HG02840 (cell line): ENCODE data around the gene NLRP6.

Source experiments
- ATAC-seq: cut with Tn5 transposase; IDR thresholded peaks from one replicate; pipeline ENCODE4 v1.9.1; 2021; ENCODE audit warnings: mild to moderate bottlenecking, moderate library complexity, moderate number of reproducible peaks; ENCODE audit not compliant: unreplicated experiment, low FRiP score

The NLRP6 gene

DNA sequence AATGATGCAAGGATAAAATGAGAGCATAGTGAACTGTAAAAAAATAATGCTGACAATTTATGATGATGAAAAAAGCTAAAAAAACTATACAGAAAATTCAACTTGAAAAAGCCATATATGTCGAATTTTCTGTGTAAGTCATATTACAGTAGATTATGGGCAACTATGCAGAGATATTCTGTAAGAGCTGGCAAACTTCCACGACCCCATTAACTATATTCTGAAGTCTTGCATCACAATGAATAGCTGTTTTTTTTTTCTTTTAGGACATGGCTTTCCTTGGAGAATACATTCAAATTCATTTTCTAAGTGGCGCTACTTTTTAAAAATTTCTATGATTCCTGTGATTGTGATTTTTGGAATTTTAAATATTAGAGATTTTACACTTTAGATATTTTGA, 23.0 kb upstream of the NLRP6 start:
- no peak for ATAC-seq

DNA sequence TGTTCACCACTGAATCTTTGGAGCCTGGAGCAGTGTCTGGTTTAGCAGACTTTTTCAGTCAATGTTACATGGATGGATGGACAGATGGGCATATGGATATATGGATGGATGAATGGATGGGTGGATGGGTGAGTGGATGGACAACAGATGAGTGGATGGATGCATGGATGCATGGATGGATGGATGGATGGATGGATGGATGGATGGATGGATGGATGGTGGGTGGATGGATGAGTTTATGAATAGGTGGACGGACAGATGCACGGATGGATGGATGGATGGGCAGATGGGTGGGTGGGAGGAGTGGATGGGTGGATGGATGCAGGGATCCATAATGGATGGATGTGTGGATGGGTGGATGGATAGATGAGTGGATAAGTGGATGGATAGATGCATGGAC, 22.4 kb upstream of the NLRP6 start:
- no peak for ATAC-seq

DNA sequence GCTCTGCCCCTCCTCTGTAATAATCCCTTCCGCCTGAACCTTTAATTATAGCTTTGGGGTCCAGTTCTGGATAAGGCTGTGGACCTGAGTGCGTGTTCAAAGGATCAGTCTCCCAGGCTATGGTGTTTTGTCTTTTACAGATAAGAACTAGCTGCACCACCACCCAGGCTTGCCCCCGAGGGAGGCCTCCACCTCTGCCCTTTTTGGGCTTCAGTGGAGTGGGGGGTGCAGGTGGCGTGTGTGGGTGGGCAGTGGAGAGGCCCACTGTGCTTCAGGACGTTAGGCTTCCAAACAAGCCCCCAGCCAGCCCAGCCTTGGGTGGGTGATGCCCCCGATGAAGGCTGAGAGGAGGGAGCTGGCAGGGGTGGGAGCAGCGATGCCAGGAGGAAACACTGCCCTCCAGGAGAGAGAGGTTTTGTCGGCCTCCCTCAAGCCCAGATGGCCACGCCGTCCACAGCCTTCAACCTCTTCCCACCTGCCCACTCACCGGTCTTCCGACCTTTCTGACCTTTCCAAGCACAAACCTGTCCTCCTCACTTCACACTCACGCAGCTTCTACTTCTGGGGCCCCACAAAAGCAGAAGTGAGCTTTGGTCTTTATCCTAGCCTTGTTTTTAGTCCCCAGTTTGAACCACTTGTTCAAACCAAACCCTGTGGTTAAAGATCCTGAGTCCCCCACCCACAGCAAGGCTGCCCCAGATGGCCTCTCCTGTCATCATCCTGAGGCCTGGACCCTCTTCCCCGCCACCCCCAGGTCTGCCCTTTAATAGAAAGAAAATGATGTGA, 21.1 kb upstream of the NLRP6 start:
- ATAC-seq, result no peak

GRCh38 chr11:257766-258493, 20.3 kb upstream of the NLRP6 start:
- ATAC-seq, result no peak

DNA sequence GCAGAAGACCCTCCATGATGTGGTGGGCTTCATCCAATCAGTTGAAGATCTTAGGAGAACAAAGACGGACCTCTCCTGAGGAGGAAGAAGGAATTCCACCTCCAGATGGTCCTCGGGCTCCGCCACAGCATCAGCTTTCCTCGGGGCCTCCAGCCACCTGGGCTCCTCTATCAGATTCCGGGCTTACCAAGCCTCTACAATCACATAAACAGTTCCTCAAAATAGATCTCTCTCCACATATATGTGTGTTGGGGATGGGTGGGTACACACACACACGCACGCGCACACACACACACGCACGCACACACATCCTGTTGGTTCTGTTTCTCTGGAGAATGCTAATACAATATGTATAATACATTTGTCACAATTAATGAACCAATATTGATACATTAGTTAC, 18.8 kb upstream of the NLRP6 start:
- ATAC-seq, result no peak

DNA sequence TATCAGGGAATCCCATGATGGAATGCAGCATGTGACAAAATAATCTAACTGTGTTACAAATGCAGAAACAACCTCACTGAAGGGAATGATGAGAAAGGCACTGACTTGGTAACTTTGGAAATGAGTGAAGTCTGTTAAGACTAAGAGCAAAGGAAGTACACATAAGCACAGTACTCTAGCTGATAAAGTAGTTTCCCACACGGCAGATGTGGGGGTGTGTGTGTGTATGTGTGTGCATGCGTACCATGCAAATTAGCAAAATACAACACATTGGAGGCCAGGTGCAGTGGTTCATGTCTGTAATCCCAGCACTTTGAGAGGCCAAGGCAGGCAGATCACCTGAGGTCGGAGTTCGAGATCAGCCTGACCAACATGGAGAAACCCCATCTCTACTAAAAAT, 16.6 kb upstream of the NLRP6 start:
- ATAC-seq, result no peak

GRCh38 chr11:266676-267439, 11.3 kb upstream of the NLRP6 start:
- no peak for ATAC-seq

- no peak for ATAC-seq
Measured at GRCh38 chr11:267491-267994, 10.7 kb upstream of the NLRP6 start.

DNA sequence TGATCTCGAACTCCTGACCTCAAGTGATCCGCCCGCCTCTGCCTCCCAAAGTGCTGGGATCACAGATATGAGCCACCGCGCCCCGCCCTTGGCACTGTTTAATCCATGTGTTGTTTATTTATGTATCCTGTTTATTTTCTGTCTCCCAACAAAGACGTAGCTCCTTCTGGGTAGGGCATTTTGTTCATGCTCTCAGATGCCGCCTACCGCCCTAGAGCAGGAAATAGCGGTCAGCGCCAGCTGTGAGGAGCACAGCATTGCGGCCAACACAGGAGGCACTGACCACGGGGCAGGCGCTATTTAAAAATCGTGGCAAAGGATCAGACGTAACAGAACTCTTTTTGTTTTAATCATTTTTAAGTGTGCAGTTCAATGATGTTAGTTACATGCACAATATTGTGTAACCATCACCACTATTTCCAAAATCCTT, 9.5 kb upstream of the NLRP6 start:
- ATAC-seq, result peak; percentile 37

GRCh38 chr11:269146-269890, 8.9 kb upstream of the NLRP6 start:
- ATAC-seq, result peak; percentile 73

- no peak for ATAC-seq
Measured at GRCh38 chr11:270451-271318, 7.5 kb upstream of the NLRP6 start.

DNA sequence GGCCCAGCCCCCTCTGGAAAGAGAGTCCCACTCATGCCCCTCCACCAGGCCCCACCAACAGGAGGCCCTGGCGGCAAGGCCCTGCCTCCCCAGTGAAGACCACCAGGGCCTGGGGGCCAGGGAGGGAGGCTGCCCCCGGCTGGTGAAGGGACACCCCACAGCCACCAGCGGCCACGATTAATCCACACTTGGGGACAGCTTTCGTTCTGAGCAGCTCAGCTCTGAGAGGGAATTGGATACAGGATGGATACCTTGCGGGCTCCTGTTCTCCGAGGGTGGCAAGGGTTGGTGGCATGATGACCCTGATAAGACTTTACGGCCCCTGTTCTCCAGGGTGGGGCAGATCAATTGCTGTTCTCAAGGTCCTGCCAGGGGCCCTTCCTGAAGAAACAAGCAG, 6.9 kb upstream of the NLRP6 start:
- no peak for ATAC-seq

GRCh38 chr11:272195-272930, 5.8 kb upstream of the NLRP6 start:
- no peak for ATAC-seq

DNA sequence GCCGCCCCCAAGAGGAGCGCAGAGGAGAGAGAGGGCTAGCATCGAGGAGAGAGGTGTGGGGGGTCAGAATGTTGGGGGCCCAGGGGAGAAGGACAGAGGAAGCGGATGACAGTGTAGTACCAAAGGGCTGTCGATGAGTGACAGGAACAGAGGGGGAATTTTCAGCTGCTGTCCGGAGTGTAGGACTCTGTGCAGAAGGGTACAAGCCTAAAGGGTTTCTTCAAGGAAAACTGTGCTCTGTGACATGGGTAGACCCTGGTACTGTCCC, 5.3 kb upstream of the NLRP6 start:
- no peak for ATAC-seq

DNA sequence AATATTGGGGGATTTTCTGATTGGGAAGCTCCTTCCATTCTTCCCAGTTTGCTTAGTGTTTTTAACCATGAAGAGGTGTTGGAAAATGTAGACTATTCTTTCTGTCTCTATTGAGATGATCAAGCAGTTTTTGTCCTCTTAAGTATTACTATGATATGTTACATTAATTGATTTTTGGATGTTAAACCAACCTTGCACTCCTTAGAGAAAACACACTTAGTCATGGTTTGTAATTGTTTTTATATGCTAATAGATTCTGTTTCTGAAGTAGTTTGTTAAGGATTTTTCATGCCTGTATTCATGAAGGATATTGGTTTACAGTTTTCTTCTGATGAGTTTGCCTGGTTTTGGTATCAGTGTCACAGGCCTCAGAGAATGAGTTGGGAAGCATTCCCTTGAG, 2.0 kb upstream of the NLRP6 start:
- no peak for ATAC-seq

GRCh38 chr11:279040-279965, 1.1 kb downstream of the NLRP6 start:
- no peak for ATAC-seq

DNA sequence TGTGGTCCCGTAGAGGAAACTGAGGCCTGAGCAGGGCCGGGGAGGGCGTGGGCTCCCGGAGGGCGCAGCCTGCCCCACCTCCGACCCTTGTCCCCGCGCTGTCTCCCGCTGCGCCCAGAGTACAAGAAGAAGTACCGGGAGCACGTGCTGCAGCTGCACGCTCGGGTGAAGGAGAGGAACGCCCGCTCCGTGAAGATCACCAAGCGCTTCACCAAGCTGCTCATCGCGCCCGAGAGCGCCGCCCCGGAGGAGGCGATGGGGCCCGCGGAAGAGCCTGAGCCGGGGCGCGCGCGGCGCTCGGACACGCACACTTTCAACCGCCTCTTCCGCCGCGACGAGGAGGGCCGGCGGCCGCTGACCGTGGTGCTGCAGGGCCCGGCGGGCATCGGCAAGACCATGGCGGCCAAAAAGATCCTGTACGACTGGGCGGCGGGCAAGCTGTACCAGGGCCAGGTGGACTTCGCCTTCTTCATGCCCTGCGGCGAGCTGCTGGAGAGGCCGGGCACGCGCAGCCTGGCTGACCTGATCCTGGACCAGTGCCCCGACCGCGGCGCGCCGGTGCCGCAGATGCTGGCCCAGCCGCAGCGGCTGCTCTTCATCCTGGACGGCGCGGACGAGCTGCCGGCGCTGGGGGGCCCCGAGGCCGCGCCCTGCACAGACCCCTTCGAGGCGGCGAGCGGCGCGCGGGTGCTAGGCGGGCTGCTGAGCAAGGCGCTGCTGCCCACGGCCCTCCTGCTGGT, 1.9 kb downstream of the NLRP6 start:
- no peak for ATAC-seq
